ENCODE data around the gene HEATR5B.

- TF ChIP-seq, protein P1, sequence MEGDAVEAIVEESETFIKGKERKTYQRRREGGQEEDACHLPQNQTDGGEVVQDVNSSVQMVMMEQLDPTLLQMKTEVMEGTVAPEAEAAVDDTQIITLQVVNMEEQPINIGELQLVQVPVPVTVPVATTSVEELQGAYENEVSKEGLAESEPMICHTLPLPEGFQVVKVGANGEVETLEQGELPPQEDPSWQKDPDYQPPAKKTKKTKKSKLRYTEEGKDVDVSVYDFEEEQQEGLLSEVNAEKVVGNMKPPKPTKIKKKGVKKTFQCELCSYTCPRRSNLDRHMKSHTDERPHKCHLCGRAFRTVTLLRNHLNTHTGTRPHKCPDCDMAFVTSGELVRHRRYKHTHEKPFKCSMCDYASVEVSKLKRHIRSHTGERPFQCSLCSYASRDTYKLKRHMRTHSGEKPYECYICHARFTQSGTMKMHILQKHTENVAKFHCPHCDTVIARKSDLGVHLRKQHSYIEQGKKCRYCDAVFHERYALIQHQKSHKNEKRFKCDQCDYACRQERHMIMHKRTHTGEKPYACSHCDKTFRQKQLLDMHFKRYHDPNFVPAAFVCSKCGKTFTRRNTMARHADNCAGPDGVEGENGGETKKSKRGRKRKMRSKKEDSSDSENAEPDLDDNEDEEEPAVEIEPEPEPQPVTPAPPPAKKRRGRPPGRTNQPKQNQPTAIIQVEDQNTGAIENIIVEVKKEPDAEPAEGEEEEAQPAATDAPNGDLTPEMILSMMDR (optimal IDR thresholded peaks at IDR 0.05 in 1 of 3, IDR thresholded peaks at IDR 0.05 in 1 of 3, conservative IDR thresholded peaks at IDR 0.05 in 1 of 3; ENCODE audit: extremely low read depth in 1 of 3, insufficient read depth in 2 of 3, low read length in 3 of 3) = no peak
- no peak for TF ChIP-seq EZH2 (IDR thresholded peaks at IDR 0.05; ENCODE audit: low read length)
Measured at GRCh38 chr2:37013315-37013641, 70.9 kb downstream of the HEATR5B start.
